K562 (cell line): ENCODE measurements around the gene KCNT1. TPM values are rescaled to one million over a fixed set of nuclear protein-coding genes. Genes with fewer than 3 reads are reported as not detected.
A peak's percentile ranks its signal among the peaks of the same experiment; 100 is the strongest.

Experiments
- CREB1 ChIP-seq, 2 experiments: sonication (generic) in 1 of 2; formaldehyde crosslinking in 1 of 2; IDR thresholded peaks; 2 replicates each; pipeline versions ENCODE4 v1.6.1 to v1.8.0; 2012 to 2022; ENCODE audit warnings: inconsistent platforms in 1 of 2, mild to moderate bottlenecking in 1 of 2, missing genetic modification reagents in 1 of 2, moderate library complexity in 1 of 2
- CREM ChIP-seq: IDR thresholded peaks from 2 replicates; pipeline ENCODE4 v1.6.1; 2014; ENCODE audit warnings: antibody characterized with exemption, low read depth
- NBN ChIP-seq: fragments of 450-650 bp; IDR thresholded peaks from 2 replicates; pipeline ENCODE4 v1.6.1; 2016; ENCODE audit warnings: low read depth, mild to moderate bottlenecking
- TEAD2 ChIP-seq: fragments of 450-650 bp; IDR thresholded peaks from 2 replicates; pipeline ENCODE4 v1.6.1; 2016; ENCODE audit warnings: missing genetic modification characterization, control low read depth, missing compliant biosample characterization
- polyA plus RNA-seq, 8 experiments: library from polyadenylated mRNA; depleted of rRNA in 4 of 8; stranded (reverse) in 5 of 8; unstranded in 3 of 8; fragments of >200 nt; fragmentation: Nextera tagmentation in 2 of 8; fragmentation: Illumina TruSeq in 1 of 8; extraction: Ambion mirVana in 2 of 8; extraction: Trizol in 1 of 8; gene quantifications; 2 replicates each; pipeline versions ENCODE4 v1.2.1 to v1.2.3, GENCODE V29; 2011 to 2014; ENCODE audit warnings: inconsistent platforms in 1 of 8, missing spikeins in 1 of 8
- total RNA-seq, 7 experiments: library from RNA; depleted of rRNA in 6 of 7; stranded (reverse); fragments of >200 nt in 6 of 7; fragmentation: Illumina TruSeq in 2 of 7; extraction: Trizol in 2 of 7; gene quantifications; 2 replicates each; pipeline versions ENCODE4 v1.2.1 to v1.2.3, GENCODE V29; 2011 to 2021; ENCODE audit warnings: low replicate concordance in 1 of 7
- TF ChIP-seq, protein P1 (sequence below): fragments of 250-450 bp; sonication (Bioruptor Pico); IDR thresholded peaks from 2 replicates; pipeline ENCODE4 v1.4.0; 2020; ENCODE audit warnings: borderline replicate concordance
- TF ChIP-seq, protein P2 (sequence below): fragments of 250-450 bp; sonication (Bioruptor Pico); IDR thresholded peaks from 2 replicates; pipeline ENCODE4 v1.9.0; 2021; ENCODE audit warnings: mild to moderate bottlenecking, inconsistent platforms
- TF ChIP-seq, protein P3 (sequence below): fragments of 250-450 bp; sonication (Bioruptor Pico); IDR thresholded peaks from 2 replicates; pipeline ENCODE4 v1.5.0; 2021

The KCNT1 gene
- total and polyA plus RNA-seq, 9 of the 15 experiments (the other 6 are each of a cell fraction or from before 2014, with no cell fraction given): 0.05 TPM; not detected in 8

DNA sequence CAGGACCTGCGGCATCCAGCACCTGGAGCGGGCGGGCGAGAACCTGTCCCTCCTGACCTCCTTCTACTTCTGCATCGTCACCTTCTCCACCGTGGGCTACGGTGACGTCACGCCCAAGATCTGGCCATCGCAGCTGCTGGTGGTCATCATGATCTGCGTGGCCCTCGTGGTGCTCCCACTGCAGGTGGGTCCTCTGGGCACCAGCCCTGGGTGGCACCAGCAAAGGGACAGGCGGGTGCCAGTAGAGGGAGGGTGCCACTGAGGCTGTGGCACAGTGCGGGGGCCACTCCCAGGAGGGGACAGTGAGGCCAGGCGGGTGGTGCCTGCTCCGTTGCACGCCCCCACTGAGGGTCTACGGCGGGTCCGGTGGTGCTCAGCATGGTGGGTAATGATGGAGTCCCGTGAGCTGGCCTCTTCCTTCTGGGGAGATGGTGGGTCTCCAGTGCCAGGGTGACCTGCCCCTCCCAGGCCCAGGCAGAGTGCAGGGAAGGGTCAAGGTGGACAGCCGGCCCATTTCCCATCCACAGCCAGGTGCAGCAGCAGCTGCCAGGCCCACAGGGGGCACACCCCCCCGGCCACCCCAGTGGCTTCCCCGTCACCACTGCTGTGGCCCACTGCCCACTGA is 57.8 kb downstream of the KCNT1 start (continued):
- no peak for TF ChIP-seq TEAD2 (tag)
- peak; percentile 55 for TF ChIP-seq CREM
- TF ChIP-seq, protein P1, sequence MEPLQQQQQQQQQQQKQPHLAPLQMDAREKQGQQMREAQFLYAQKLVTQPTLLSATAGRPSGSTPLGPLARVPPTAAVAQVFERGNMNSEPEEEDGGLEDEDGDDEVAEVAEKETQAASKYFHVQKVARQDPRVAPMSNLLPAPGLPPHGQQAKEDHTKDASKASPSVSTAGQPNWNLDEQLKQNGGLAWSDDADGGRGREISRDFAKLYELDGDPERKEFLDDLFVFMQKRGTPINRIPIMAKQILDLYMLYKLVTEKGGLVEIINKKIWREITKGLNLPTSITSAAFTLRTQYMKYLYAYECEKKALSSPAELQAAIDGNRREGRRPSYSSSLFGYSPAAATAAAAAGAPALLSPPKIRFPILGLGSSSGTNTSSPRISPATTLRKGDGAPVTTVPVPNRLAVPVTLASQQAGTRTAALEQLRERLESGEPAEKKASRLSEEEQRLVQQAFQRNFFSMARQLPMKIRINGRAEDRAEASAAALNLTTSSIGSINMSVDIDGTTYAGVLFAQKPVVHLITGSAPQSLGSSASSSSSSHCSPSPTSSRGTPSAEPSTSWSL (CRISPR knock-in tag): no peak
- no peak for TF ChIP-seq NBN
- TF ChIP-seq, protein P2, sequence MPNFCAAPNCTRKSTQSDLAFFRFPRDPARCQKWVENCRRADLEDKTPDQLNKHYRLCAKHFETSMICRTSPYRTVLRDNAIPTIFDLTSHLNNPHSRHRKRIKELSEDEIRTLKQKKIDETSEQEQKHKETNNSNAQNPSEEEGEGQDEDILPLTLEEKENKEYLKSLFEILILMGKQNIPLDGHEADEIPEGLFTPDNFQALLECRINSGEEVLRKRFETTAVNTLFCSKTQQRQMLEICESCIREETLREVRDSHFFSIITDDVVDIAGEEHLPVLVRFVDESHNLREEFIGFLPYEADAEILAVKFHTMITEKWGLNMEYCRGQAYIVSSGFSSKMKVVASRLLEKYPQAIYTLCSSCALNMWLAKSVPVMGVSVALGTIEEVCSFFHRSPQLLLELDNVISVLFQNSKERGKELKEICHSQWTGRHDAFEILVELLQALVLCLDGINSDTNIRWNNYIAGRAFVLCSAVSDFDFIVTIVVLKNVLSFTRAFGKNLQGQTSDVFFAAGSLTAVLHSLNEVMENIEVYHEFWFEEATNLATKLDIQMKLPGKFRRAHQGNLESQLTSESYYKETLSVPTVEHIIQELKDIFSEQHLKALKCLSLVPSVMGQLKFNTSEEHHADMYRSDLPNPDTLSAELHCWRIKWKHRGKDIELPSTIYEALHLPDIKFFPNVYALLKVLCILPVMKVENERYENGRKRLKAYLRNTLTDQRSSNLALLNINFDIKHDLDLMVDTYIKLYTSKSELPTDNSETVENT (CRISPR knock-in tag): no peak
- TF ChIP-seq CREB1 (IDR thresholded peaks at IDR 0.05): no peak
- TF ChIP-seq CREB1 (CRISPR knock-in tag; IDR thresholded peaks at IDR 0.05): peak; percentile 55; the same call in 1 of the 2 replicates
- TF ChIP-seq, protein P3, sequence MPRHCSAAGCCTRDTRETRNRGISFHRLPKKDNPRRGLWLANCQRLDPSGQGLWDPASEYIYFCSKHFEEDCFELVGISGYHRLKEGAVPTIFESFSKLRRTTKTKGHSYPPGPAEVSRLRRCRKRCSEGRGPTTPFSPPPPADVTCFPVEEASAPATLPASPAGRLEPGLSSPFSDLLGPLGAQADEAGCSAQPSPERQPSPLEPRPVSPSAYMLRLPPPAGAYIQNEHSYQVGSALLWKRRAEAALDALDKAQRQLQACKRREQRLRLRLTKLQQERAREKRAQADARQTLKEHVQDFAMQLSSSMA (CRISPR knock-in tag): no peak
